ENCODE measurements around the gene PAX8. TPM values are rescaled to one million over a fixed set of nuclear protein-coding genes. Genes with fewer than 3 reads are reported as not detected.

The PAX8 gene
- total and polyA plus RNA-seq, 2 experiments from 2014 or later, result 0.16 TPM; not detected in 1

DNA sequence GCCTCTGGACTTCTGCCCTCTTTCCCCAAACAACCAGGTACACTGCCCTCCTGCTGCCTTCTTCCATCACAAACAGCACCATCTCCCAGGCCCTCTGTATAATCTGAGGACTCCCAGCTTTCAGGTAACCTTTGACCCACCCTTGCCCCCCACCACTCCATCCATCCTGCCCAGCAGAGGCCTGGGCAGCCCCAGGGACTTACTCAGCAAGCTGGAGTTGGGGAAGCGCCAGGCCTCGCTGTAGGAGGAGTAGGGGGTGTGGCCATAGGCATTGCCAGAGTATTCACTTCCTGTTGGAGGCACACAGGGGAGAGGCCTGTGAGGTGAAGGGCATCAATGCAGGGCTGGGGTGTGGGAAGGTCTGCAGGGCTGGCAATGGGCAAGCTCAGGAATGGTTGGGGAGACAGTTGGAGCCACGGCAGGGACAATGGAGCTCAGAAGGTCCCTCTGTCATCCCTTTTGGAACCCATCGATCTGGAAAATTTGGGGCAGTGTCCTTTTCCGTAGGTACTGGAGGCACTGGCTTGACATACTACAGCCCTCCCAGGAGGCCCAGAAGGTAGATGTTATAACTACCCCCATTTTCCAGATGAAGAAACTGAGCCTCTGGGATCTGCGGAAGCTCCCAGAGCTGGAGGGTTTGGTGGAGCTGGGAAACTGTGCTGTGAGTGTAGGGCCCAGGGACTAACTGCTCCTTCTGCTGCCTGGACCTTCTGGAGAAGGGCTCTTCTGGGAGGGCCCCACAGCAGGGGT, 58.7 kb downstream of the PAX8 start:
- Histone ChIP-seq H3K27ac (peak overlapping the region; percentile 94), H3K4me3 (no peak overlapping the region), H3K4me2 (no peak overlapping the region), H3K79me2 (no peaks in the 10 kb centered on the region), H3K4me1 (ENCODE audit: insufficient read depth) (peaks cover 24% of the 10 kb centered on the region), H3K27me3 (no peaks in the 10 kb centered on the region), H4K20me1 (ENCODE audit: insufficient read depth, poor library complexity, severe bottlenecking) (no peaks in the 10 kb centered on the region), H3K9me3 (ENCODE audit: low read depth) (no peaks in the 10 kb centered on the region), H3K36me3 (replicated peaks; ENCODE audit: insufficient read depth, low read depth) (no peaks in the 10 kb centered on the region), H3K9me2 (replicated peaks; ENCODE audit: insufficient read depth) (no peaks in the 10 kb centered on the region), H2AFZ (no peak overlapping the region)
- peak; percentile 49 for DNase-seq (ENCODE audit: low spot score)
- TF ChIP-seq, protein P1, sequence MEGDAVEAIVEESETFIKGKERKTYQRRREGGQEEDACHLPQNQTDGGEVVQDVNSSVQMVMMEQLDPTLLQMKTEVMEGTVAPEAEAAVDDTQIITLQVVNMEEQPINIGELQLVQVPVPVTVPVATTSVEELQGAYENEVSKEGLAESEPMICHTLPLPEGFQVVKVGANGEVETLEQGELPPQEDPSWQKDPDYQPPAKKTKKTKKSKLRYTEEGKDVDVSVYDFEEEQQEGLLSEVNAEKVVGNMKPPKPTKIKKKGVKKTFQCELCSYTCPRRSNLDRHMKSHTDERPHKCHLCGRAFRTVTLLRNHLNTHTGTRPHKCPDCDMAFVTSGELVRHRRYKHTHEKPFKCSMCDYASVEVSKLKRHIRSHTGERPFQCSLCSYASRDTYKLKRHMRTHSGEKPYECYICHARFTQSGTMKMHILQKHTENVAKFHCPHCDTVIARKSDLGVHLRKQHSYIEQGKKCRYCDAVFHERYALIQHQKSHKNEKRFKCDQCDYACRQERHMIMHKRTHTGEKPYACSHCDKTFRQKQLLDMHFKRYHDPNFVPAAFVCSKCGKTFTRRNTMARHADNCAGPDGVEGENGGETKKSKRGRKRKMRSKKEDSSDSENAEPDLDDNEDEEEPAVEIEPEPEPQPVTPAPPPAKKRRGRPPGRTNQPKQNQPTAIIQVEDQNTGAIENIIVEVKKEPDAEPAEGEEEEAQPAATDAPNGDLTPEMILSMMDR (IDR thresholded peaks at IDR 0.05; ENCODE audit: poor library complexity), result no peak
- TF ChIP-seq EZH2 (IDR thresholded peaks at IDR 0.05; ENCODE audit: borderline replicate concordance), result no peak
- WGBS (ENCODE audit: low lambda C conversion rate, missing lambda C conversion rate), result 78% methylated on average over 6 of the region's 6 CpGs

DNA sequence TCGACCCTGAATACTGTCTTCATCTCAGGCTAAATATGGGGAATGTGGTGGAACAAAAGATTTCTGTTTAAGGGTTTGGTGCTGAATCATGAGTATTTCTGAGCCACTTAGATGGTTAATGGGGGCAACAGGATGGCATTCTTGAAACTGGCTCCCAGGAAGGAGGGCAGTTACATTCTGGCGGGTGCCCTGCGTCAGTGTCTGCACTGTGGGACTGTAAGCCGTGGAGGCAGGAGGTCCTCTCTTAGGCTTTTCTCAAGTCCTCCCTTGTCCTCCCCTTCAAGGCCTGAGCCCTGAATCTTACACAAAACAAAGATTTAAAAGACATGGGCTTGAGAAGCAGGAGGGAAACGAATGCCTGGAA, 59.2 kb downstream of the PAX8 start:
- Histone ChIP-seq H3K79me2 (no peaks in the 10 kb centered on the region), H3K27me3 (no peaks in the 10 kb centered on the region), H3K27ac (peak overlapping the region; percentile 94), H3K4me3 (no peak overlapping the region), H3K4me1 (ENCODE audit: insufficient read depth) (peaks cover 24% of the 10 kb centered on the region), H3K9me3 (ENCODE audit: low read depth) (no peaks in the 10 kb centered on the region), H4K20me1 (ENCODE audit: insufficient read depth, poor library complexity, severe bottlenecking) (no peaks in the 10 kb centered on the region), H3K9me2 (replicated peaks; ENCODE audit: insufficient read depth) (no peaks in the 10 kb centered on the region), H3K4me2 (no peak overlapping the region), H3K36me3 (replicated peaks; ENCODE audit: insufficient read depth, low read depth) (no peaks in the 10 kb centered on the region), H2AFZ (no peak overlapping the region)
- TF ChIP-seq, protein P1 (IDR thresholded peaks at IDR 0.05; ENCODE audit: poor library complexity), result no peak
- TF ChIP-seq EZH2 (IDR thresholded peaks at IDR 0.05; ENCODE audit: borderline replicate concordance) (no peak), EZH2phosphoT487 (IDR thresholded peaks at IDR 0.05; ENCODE audit: low read depth, severe bottlenecking, unreplicated experiment) (no peak)
- 86% methylated on average over 5 of the region's 5 CpGs for WGBS (ENCODE audit: low lambda C conversion rate, missing lambda C conversion rate)
- no peak for DNase-seq (ENCODE audit: low spot score)

DNA sequence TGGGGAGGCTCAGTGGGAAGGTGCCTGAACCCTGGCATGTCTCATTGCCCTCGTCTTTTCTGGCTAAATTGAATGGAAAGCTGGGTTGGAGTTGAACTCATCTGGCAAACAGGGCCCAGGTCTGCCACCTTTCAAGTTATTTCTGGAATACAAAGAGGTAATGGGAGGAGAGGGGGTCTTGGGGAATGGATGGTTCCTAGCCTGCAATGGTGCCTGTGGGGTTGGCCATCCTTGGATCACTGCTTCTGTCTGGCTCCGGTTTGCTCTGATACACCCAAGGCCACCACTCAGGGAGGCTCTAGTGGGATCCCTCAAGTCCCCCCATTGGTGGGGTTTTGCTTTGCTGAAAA, 59.7 kb downstream of the PAX8 start:
- TF ChIP-seq EZH2phosphoT487 (IDR thresholded peaks at IDR 0.05; ENCODE audit: low read depth, severe bottlenecking, unreplicated experiment) (no peak), EZH2 (IDR thresholded peaks at IDR 0.05; ENCODE audit: borderline replicate concordance) (no peak)
- TF ChIP-seq, protein P1 (IDR thresholded peaks at IDR 0.05; ENCODE audit: poor library complexity), result no peak

More for the DNA sequence above, 59.7 kb downstream of the PAX8 start:
- Histone ChIP-seq H3K79me2 (no peaks in the 10 kb centered on the region), H2AFZ (no peak overlapping the region), H3K36me3 (replicated peaks; ENCODE audit: insufficient read depth, low read depth) (no peaks in the 10 kb centered on the region), H3K9me2 (replicated peaks; ENCODE audit: insufficient read depth) (no peaks in the 10 kb centered on the region), H4K20me1 (ENCODE audit: insufficient read depth, poor library complexity, severe bottlenecking) (no peaks in the 10 kb centered on the region), H3K9me3 (ENCODE audit: low read depth) (no peaks in the 10 kb centered on the region), H3K27ac (peak overlapping the region; percentile 94), H3K4me1 (ENCODE audit: insufficient read depth) (peaks cover 24% of the 10 kb centered on the region), H3K4me3 (no peak overlapping the region), H3K27me3 (no peaks in the 10 kb centered on the region), H3K4me2 (no peak overlapping the region)
- WGBS (ENCODE audit: low lambda C conversion rate, missing lambda C conversion rate), result 97% methylated on average over 2 of the region's 2 CpGs
- DNase-seq (ENCODE audit: low spot score), result no peak

All from hepatocyte (in vitro differentiated cells).